NT2/D1 (cell line): Measurements from ENCODE around the gene SYT12.

Source experiments
- YY1 ChIP-seq: IDR thresholded peaks from 2 replicates; pipeline ENCODE4 v1.6.1; 2011; ENCODE audit not compliant: insufficient read length, insufficient read depth
- ZNF274 ChIP-seq: IDR thresholded peaks from 2 replicates; pipeline ENCODE4 v1.6.1; 2011; ENCODE audit warnings: mild to moderate bottlenecking, low read depth, low read length

- TF ChIP-seq YY1: no peak
- TF ChIP-seq ZNF274: no peak
These were observed 28.4 kb downstream of the SYT12 start for GRCh38 chr11:67051180-67051893.
